Lower lobe of right lung (tissue), 2 donors: ENCODE results near the gene FOXP1. TPM values are rescaled to one million over a fixed set of nuclear protein-coding genes. Genes with fewer than 3 reads are reported as not detected.

Experiments used
- ATAC-seq, 2 donors: fragments of 200-7000 bp; cut with Tn5 transposase; one replicate each; pipeline ENCODE4 v1.9.1; 2020 to 2022; ENCODE audit warnings: mild to moderate bottlenecking in 2 of 2, moderate library complexity in 2 of 2
- DNase-seq: peaks from one replicate; pipeline ENCODE4 v3.0.0-alpha.2; 2020
- H3K27ac ChIP-seq: fragments of 200-600 bp; one replicate; pipeline ENCODE4 v1.8.0; 2022
- H3K27me3 ChIP-seq: fragments of 200-600 bp; one replicate; pipeline ENCODE4 v1.8.0; 2022; ENCODE audit warnings: low read depth
- H3K36me3 ChIP-seq: fragments of 200-600 bp; one replicate; pipeline ENCODE4 v1.8.0; 2022; ENCODE audit warnings: mild to moderate bottlenecking
- H3K4me1 ChIP-seq: fragments of 200-600 bp; one replicate; pipeline ENCODE4 v1.8.0; 2022
- H3K4me3 ChIP-seq: fragments of 200-600 bp; one replicate; pipeline ENCODE4 v1.8.0; 2022; ENCODE audit warnings: mild to moderate bottlenecking
- H3K9me3 ChIP-seq: fragments of 200-600 bp; one replicate; pipeline ENCODE4 v1.8.0; 2022
- CTCF ChIP-seq: fragments of 200-600 bp; IDR thresholded peaks from one replicate; pipeline ENCODE4 v1.8.0; 2022; ENCODE audit warnings: antibody characterized with exemption, mild to moderate bottlenecking
- intact Hi-C: fragments of 100-400 bp; cut with DNase I; formaldehyde crosslinking; loops from one replicate; pipeline ENCODE4 v1.11.0; 2022
- total RNA-seq: library from RNA; stranded (reverse); fragmentation: NEBNext Ultra II Directional; extraction: Animal tissue kit (Norgen Biotek cat#: 25700); gene quantifications from one replicate; pipeline ENCODE4 v1.2.1, GENCODE V29; 2021
- donor health status: DM: no; HTN: yes; CAD: no; lungs with severe emphysema.

FOXP1 gene
- total RNA-seq, 1 donor from 2014 or later = 138 TPM

GRCh38 chr3:71575433-71575832 is 8.1 kb downstream of the FOXP1 start:
- intact Hi-C loops = no loop called here
- no peak for TF ChIP-seq CTCF
- Histone ChIP-seq H3K9me3 (no peaks in the 10 kb centered on the region), H3K27ac (no peak overlapping the region), H3K36me3 (peaks cover 3% of the 10 kb centered on the region), H3K4me1 (peaks cover 42% of the 10 kb centered on the region), H3K27me3 (no peaks in the 10 kb centered on the region), H3K4me3 (no peak overlapping the region)
- ATAC-seq (no peak), DNase-seq (no peak)

- ATAC-seq (no peak), DNase-seq (no peak)
- Histone ChIP-seq H3K4me3 (no peak overlapping the region), H3K27ac (no peak overlapping the region), H3K36me3 (peaks cover 3% of the 10 kb centered on the region), H3K4me1 (peaks cover 21% of the 10 kb centered on the region), H3K9me3 (no peaks in the 10 kb centered on the region), H3K27me3 (no peaks in the 10 kb centered on the region)
- intact Hi-C loops = no loop called here
- TF ChIP-seq CTCF = no peak
Observed at GRCh38 chr3:71573181-71573580, 10.3 kb downstream of the FOXP1 start.

GRCh38 chr3:71570546-71570945 is 13.0 kb downstream of the FOXP1 start:
- no peaks in the 10 kb centered on the region for H3K9me3 ChIP-seq
- H3K27ac ChIP-seq = no peak overlapping the region
- H3K4me3 ChIP-seq = no peak overlapping the region
- DNase-seq = no peak
- no peaks in the 10 kb centered on the region for H3K4me1 ChIP-seq
- TF ChIP-seq CTCF = no peak
- ATAC-seq = no peak
- H3K36me3 ChIP-seq = peaks cover 11% of the 10 kb centered on the region
- intact Hi-C loops = no loop called here
- no peaks in the 10 kb centered on the region for H3K27me3 ChIP-seq

GRCh38 chr3:71568207-71568606 is 15.3 kb downstream of the FOXP1 start:
- Histone ChIP-seq H3K4me3 (no peak overlapping the region), H3K27me3 (no peaks in the 10 kb centered on the region), H3K9me3 (no peaks in the 10 kb centered on the region), H3K36me3 (peaks cover 20% of the 10 kb centered on the region), H3K4me1 (no peaks in the 10 kb centered on the region), H3K27ac (no peak overlapping the region)
- DNase-seq (no peak), ATAC-seq (no peak)
- intact Hi-C loops = no loop called here
- TF ChIP-seq CTCF = no peak

- Histone ChIP-seq H3K4me3 (no peak overlapping the region), H3K36me3 (peaks cover 17% of the 10 kb centered on the region), H3K9me3 (no peaks in the 10 kb centered on the region), H3K4me1 (no peaks in the 10 kb centered on the region), H3K27me3 (no peaks in the 10 kb centered on the region), H3K27ac (no peak overlapping the region)
- ATAC-seq = no peak
- intact Hi-C loops = no loop called here
- no peak for TF ChIP-seq CTCF
- DNase-seq = no peak
Observed at GRCh38 chr3:71566776-71567175, 16.8 kb downstream of the FOXP1 start.

GRCh38 chr3:71565976-71566375 is 17.6 kb downstream of the FOXP1 start:
- H3K4me1 ChIP-seq = no peaks in the 10 kb centered on the region
- intact Hi-C loops = no loop called here

More at GRCh38 chr3:71565976-71566375, 17.6 kb downstream of the FOXP1 start:
- H3K27me3 ChIP-seq = no peaks in the 10 kb centered on the region
- ATAC-seq (no peak), DNase-seq (no peak)
- H3K36me3 ChIP-seq = peaks cover 17% of the 10 kb centered on the region
- no peak for TF ChIP-seq CTCF
- no peak overlapping the region for H3K27ac ChIP-seq
- H3K4me3 ChIP-seq = no peak overlapping the region
- H3K9me3 ChIP-seq = no peaks in the 10 kb centered on the region
